Adrenal gland (tissue), 5 donors: Measurements from ENCODE around the gene BRCA2.

Source experiments
- POLR2A ChIP-seq, 2 donors: fragments of 450-650 bp; IDR thresholded peaks; one replicate each; pipeline ENCODE4 v1.6.1; 2017; ENCODE audit warnings: antibody characterized with exemption in 2 of 2, mild to moderate bottlenecking in 2 of 2, moderate library complexity in 1 of 2
- TF ChIP-seq, protein P1 (sequence below), 6 experiments: fragments of 450-650 bp in 4 of 6; fragments of 200-600 bp in 2 of 6; sonication (generic) in 1 of 6; IDR thresholded peaks; 1 replicate in 5 of 6; 2 replicates in 1 of 6; pipeline versions ENCODE4 v1.5.1 to v1.8.0; 2016 to 2021; ENCODE audit warnings: antibody characterized with exemption in 6 of 6, mild to moderate bottlenecking in 2 of 6, moderate library complexity in 1 of 6
- donor health status: DM: no; HTN: no; CAD: no.

DNA sequence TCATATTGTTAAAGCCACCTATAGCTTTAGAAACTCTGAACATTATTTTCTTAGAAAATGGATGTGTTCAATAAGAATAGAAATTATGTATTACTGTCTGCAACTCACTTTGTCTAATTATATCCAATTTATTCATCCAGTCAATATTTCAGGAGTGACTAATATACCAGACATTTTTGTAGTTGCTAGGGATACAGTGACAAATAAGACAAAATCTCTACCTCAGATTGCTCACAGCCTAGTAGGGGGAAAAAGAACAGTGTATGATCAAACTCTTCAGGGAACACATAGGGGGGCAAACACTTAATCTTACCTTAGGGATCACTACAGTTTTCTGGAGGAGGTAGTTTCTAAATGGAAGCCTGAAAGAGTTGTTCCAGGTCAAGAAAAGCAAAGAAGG lies 8.6 kb downstream of the BRCA2 start:
- TF ChIP-seq POLR2A (IDR thresholded peaks at IDR 0.05): no peak
- TF ChIP-seq, protein P1, sequence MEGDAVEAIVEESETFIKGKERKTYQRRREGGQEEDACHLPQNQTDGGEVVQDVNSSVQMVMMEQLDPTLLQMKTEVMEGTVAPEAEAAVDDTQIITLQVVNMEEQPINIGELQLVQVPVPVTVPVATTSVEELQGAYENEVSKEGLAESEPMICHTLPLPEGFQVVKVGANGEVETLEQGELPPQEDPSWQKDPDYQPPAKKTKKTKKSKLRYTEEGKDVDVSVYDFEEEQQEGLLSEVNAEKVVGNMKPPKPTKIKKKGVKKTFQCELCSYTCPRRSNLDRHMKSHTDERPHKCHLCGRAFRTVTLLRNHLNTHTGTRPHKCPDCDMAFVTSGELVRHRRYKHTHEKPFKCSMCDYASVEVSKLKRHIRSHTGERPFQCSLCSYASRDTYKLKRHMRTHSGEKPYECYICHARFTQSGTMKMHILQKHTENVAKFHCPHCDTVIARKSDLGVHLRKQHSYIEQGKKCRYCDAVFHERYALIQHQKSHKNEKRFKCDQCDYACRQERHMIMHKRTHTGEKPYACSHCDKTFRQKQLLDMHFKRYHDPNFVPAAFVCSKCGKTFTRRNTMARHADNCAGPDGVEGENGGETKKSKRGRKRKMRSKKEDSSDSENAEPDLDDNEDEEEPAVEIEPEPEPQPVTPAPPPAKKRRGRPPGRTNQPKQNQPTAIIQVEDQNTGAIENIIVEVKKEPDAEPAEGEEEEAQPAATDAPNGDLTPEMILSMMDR (IDR thresholded peaks at IDR 0.05): no peak
